Neural cell (in vitro differentiated cells): ENCODE data around the gene CCNI2. TPM values are rescaled to one million over a fixed set of nuclear protein-coding genes. Genes with fewer than 3 reads are reported as not detected.

Experiments
- H2AFZ ChIP-seq: fragments of 200-600, 300-800 bp; sonication (generic), shearing (Covaris generic); 2 replicates; pipeline ENCODE4 v1.6.0; 2014; ENCODE audit warnings: low read depth, mild to moderate bottlenecking, antibody characterized with exemption, low read length, moderate library complexity
- H3F3A ChIP-seq: fragments of 200-600 bp; shearing (Covaris generic); 2 replicates; pipeline ENCODE4 v1.6.1; 2016; ENCODE audit warnings: mild to moderate bottlenecking, moderate library complexity, mixed read lengths, antibody characterized with exemption, low read length; ENCODE audit not compliant: insufficient read depth, poor library complexity, severe bottlenecking
- H3K27ac ChIP-seq: fragments of 200-600, 300-800 bp; sonication (generic), shearing (Covaris generic); 2 replicates; pipeline ENCODE4 v1.5.1; 2014; ENCODE audit warnings: mild to moderate bottlenecking, low read length, moderate library complexity
- H3K27me3 ChIP-seq: fragments of 300-800, 200-600 bp; sonication (generic), shearing (Covaris generic); 2 replicates; pipeline ENCODE4 v1.6.0; 2014; ENCODE audit warnings: mild to moderate bottlenecking, low read depth, low read length, moderate library complexity; ENCODE audit not compliant: insufficient read depth
- H3K36me3 ChIP-seq: fragments of 300-800, 200-600 bp; sonication (generic), shearing (Covaris generic); 2 replicates; pipeline ENCODE4 v1.5.1; 2014; ENCODE audit warnings: mild to moderate bottlenecking, antibody characterized with exemption, low read length, moderate library complexity; ENCODE audit not compliant: insufficient read depth
- H3K4me2 ChIP-seq: fragments of 300-800, 200-600 bp; sonication (generic), shearing (Covaris generic); 2 replicates; pipeline ENCODE4 v1.6.0; 2014; ENCODE audit warnings: mild to moderate bottlenecking, low read length
- H3K4me3 ChIP-seq: fragments of 300-800, 200-600 bp; sonication (generic), shearing (Covaris generic); 2 replicates; pipeline ENCODE4 v1.5.1; 2014; ENCODE audit warnings: mild to moderate bottlenecking, low read length, moderate library complexity
- H3K79me2 ChIP-seq: fragments of 200-600 bp; shearing (Covaris generic); replicated peaks from 2 replicates; pipeline ENCODE4 v1.6.0; 2014; ENCODE audit warnings: mild to moderate bottlenecking, low read length, moderate library complexity; ENCODE audit not compliant: insufficient read depth
- H3K9ac ChIP-seq: fragments of 300-800, 200-600 bp; sonication (generic), shearing (Covaris generic); 2 replicates; pipeline ENCODE4 v1.6.1; 2016; ENCODE audit warnings: mild to moderate bottlenecking, low read length, mixed read lengths
- H3K9me2 ChIP-seq: fragments of 200-600 bp; shearing (Covaris generic); 2 replicates; pipeline ENCODE4 v1.6.1; 2016; ENCODE audit warnings: mild to moderate bottlenecking, low read length, mixed read lengths; ENCODE audit not compliant: insufficient read depth
- H3K9me3 ChIP-seq: fragments of 200-600, 300-800 bp; sonication (generic), shearing (Covaris generic); 2 replicates; pipeline ENCODE4 v1.6.1; 2016; ENCODE audit warnings: mild to moderate bottlenecking, mixed run types, low read length, moderate library complexity, mixed read lengths
- H4K20me1 ChIP-seq: fragments of 200-600 bp; shearing (Covaris generic); 2 replicates; pipeline ENCODE4 v1.6.1; 2016; ENCODE audit warnings: mild to moderate bottlenecking, mixed run types; ENCODE audit not compliant: insufficient read depth
- EP300 ChIP-seq: fragments of 450-650 bp; conservative IDR thresholded peaks from 2 replicates; pipeline ENCODE4 v1.6.1; 2014; ENCODE audit warnings: antibody characterized with exemption, mild to moderate bottlenecking, moderate library complexity; ENCODE audit not compliant: poor library complexity, severe bottlenecking
- EZH2 ChIP-seq: fragments of 200-600, 300-800 bp; shearing (Covaris generic), sonication (generic); IDR thresholded peaks from 2 replicates; pipeline ENCODE4 v1.6.1; 2014; ENCODE audit warnings: antibody characterized with exemption, low read length, borderline replicate concordance, mild to moderate bottlenecking; ENCODE audit not compliant: insufficient read depth, poor library complexity, severe bottlenecking
- MXI1 ChIP-seq: fragments of 450-650 bp; conservative IDR thresholded peaks from 2 replicates; pipeline ENCODE4 v1.6.1; 2014; ENCODE audit warnings: antibody characterized with exemption, mild to moderate bottlenecking; ENCODE audit not compliant: poor library complexity, severe bottlenecking
- POLR2AphosphoS5 ChIP-seq: IDR thresholded peaks from 2 replicates; pipeline ENCODE4 v1.6.1; 2012
- RAD21 ChIP-seq: fragments of 450-650 bp; conservative IDR thresholded peaks from 2 replicates; pipeline ENCODE4 v1.6.1; 2014; ENCODE audit warnings: antibody characterized with exemption, mild to moderate bottlenecking, moderate library complexity
- SMC3 ChIP-seq: fragments of 450-650 bp; conservative IDR thresholded peaks from 2 replicates; pipeline ENCODE4 v1.6.1; 2014; ENCODE audit warnings: antibody characterized with exemption, mild to moderate bottlenecking, moderate library complexity; ENCODE audit not compliant: poor library complexity
- TAF1 ChIP-seq: IDR thresholded peaks from 2 replicates; pipeline ENCODE4 v1.6.1; 2012; ENCODE audit warnings: low read depth
- polyA plus RNA-seq: library from polyadenylated mRNA; depleted of rRNA; stranded (reverse); fragments of >200 nt; gene quantifications from 2 replicates; pipeline ENCODE4 v1.2.3, GENCODE V29; 2014
- TF ChIP-seq, protein P1 (sequence below): fragments of 450-650 bp; IDR thresholded peaks from 2 replicates; pipeline ENCODE4 v1.5.1; 2014; ENCODE audit warnings: antibody characterized with exemption, mild to moderate bottlenecking, moderate library complexity; ENCODE audit not compliant: poor library complexity, severe bottlenecking
- TF ChIP-seq, protein P2 (sequence below): IDR thresholded peaks from 2 replicates; pipeline ENCODE4 v1.6.1; 2012; ENCODE audit warnings: borderline replicate concordance

CCNI2 gene
- polyA plus RNA-seq, 1 donor from 2014 or later: not detected

DNA sequence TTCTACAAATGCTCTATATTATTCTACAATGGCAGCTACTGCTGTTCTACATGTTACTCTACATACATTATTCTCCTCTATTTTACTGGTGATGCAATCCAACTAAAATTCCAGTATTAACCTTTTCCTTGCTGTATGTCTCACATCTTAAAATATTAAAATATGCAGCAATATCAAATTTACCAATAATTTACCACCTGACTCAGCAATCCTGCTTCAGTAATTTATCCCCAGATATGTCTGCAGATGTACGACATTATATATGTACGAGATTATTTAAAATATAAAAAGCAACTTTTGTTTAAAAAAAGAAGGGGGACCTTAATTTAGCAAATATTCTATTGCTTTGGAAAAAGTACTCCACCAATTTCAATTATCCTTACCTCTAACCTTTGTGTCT lies 21.5 kb upstream of the CCNI2 start:
- H3K79me2 ChIP-seq: peaks cover 17% of the 10 kb centered on the region
- H2AFZ ChIP-seq: no peak overlapping the region
- H3K36me3 ChIP-seq: no peaks in the 10 kb centered on the region
- H3K9me3 ChIP-seq: no peaks in the 10 kb centered on the region
- H4K20me1 ChIP-seq: no peaks in the 10 kb centered on the region
- no peak overlapping the region for H3K4me2 ChIP-seq
- H3F3A ChIP-seq: no peaks in the 10 kb centered on the region
- no peak overlapping the region for H3K4me3 ChIP-seq
- TF ChIP-seq SMC3 (no peak), EP300 (no peak), RAD21 (no peak), EZH2 (no peak), MXI1 (no peak), POLR2AphosphoS5 (no peak), TAF1 (no peak)
- TF ChIP-seq, protein P1, sequence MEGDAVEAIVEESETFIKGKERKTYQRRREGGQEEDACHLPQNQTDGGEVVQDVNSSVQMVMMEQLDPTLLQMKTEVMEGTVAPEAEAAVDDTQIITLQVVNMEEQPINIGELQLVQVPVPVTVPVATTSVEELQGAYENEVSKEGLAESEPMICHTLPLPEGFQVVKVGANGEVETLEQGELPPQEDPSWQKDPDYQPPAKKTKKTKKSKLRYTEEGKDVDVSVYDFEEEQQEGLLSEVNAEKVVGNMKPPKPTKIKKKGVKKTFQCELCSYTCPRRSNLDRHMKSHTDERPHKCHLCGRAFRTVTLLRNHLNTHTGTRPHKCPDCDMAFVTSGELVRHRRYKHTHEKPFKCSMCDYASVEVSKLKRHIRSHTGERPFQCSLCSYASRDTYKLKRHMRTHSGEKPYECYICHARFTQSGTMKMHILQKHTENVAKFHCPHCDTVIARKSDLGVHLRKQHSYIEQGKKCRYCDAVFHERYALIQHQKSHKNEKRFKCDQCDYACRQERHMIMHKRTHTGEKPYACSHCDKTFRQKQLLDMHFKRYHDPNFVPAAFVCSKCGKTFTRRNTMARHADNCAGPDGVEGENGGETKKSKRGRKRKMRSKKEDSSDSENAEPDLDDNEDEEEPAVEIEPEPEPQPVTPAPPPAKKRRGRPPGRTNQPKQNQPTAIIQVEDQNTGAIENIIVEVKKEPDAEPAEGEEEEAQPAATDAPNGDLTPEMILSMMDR: no peak
- TF ChIP-seq, protein P2, sequence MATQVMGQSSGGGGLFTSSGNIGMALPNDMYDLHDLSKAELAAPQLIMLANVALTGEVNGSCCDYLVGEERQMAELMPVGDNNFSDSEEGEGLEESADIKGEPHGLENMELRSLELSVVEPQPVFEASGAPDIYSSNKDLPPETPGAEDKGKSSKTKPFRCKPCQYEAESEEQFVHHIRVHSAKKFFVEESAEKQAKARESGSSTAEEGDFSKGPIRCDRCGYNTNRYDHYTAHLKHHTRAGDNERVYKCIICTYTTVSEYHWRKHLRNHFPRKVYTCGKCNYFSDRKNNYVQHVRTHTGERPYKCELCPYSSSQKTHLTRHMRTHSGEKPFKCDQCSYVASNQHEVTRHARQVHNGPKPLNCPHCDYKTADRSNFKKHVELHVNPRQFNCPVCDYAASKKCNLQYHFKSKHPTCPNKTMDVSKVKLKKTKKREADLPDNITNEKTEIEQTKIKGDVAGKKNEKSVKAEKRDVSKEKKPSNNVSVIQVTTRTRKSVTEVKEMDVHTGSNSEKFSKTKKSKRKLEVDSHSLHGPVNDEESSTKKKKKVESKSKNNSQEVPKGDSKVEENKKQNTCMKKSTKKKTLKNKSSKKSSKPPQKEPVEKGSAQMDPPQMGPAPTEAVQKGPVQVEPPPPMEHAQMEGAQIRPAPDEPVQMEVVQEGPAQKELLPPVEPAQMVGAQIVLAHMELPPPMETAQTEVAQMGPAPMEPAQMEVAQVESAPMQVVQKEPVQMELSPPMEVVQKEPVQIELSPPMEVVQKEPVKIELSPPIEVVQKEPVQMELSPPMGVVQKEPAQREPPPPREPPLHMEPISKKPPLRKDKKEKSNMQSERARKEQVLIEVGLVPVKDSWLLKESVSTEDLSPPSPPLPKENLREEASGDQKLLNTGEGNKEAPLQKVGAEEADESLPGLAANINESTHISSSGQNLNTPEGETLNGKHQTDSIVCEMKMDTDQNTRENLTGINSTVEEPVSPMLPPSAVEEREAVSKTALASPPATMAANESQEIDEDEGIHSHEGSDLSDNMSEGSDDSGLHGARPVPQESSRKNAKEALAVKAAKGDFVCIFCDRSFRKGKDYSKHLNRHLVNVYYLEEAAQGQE: no peak
- no peaks in the 10 kb centered on the region for H3K9me2 ChIP-seq
- H3K27ac ChIP-seq: no peak overlapping the region
- H3K27me3 ChIP-seq: no peaks in the 10 kb centered on the region
- H3K9ac ChIP-seq: no peak overlapping the region

DNA sequence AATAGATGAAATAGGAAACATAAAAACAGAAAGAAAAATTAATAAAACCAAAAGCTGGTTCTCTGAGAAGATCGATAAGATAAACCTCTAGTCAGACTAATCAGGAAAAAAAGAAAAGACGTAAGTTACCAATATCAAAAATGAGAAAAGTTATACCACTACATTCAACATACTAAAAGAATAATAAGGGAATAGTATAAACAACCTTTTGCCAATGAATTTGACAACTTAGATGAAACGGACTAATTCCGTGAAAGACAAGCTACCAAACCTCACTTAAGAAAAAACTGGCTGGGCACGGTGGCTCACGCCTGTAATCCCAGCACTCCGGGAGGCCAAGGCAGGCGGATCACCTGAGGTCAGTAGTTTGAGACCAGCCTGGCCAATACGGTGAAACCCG lies 17.3 kb upstream of the CCNI2 start:
- Histone ChIP-seq H3K9me2 (no peaks in the 10 kb centered on the region), H3K9me3 (no peaks in the 10 kb centered on the region), H3K27ac (no peak overlapping the region), H3K36me3 (no peaks in the 10 kb centered on the region), H3K27me3 (no peaks in the 10 kb centered on the region), H4K20me1 (peaks cover 4% of the 10 kb centered on the region), H3K79me2 (peaks cover 49% of the 10 kb centered on the region), H2AFZ (no peak overlapping the region), H3F3A (no peaks in the 10 kb centered on the region), H3K4me3 (no peak overlapping the region), H3K4me2 (no peak overlapping the region), H3K9ac (no peak overlapping the region)
- TF ChIP-seq, protein P2: no peak
- no peak for TF ChIP-seq EP300
- no peak for TF ChIP-seq EZH2
- TF ChIP-seq SMC3: no peak
- no peak for TF ChIP-seq TAF1
- TF ChIP-seq, protein P1: no peak
- TF ChIP-seq RAD21: no peak
- TF ChIP-seq POLR2AphosphoS5: no peak
- no peak for TF ChIP-seq MXI1
